Keratinocyte (primary cell): ENCODE data around the gene NR1I3. TPM values are rescaled to one million over a fixed set of nuclear protein-coding genes. Genes with fewer than 3 reads are reported as not detected.

Experiments
- DNase-seq: peaks from one replicate; pipeline ENCODE4 v3.0.0-alpha.2; 2011; ENCODE audit warnings: low read depth, missing footprints, low spot score
- FAIRE-seq: peaks from 2 replicates; lab custom pipeline; 2011; peaks lifted over from hg19 to GRCh38; lab: Jason Lieb, UNC
- H2AFZ ChIP-seq: 2 replicates; pipeline ENCODE4 v1.6.0; 2012; ENCODE audit warnings: low read length, control low read depth, inconsistent platforms; ENCODE audit not compliant: control insufficient read depth
- H3K27ac ChIP-seq: 2 replicates; pipeline ENCODE4 v1.5.1; 2011; ENCODE audit warnings: low read length; ENCODE audit not compliant: control insufficient read depth, insufficient read depth
- H3K27me3 ChIP-seq: 3 replicates; pipeline ENCODE4 v1.6.0; 2011; ENCODE audit warnings: low read length; ENCODE audit not compliant: control insufficient read depth, insufficient read depth; ENCODE audit errors: extremely low read depth
- H3K36me3 ChIP-seq, 2 experiments: 2 replicates in 1 of 2; 3 replicates in 1 of 2; pipeline ENCODE4 v1.5.1; 2011; ENCODE audit warnings: low read length in 2 of 2, mild to moderate bottlenecking in 1 of 2; ENCODE audit not compliant: control insufficient read depth in 2 of 2, insufficient read depth in 2 of 2; ENCODE audit errors: extremely low read depth in 1 of 2
- H3K4me1 ChIP-seq: 3 replicates; pipeline ENCODE4 v1.5.1; 2011; ENCODE audit warnings: low read length; ENCODE audit not compliant: control insufficient read depth, insufficient read depth; ENCODE audit errors: extremely low read depth
- H3K4me2 ChIP-seq: 3 replicates; pipeline ENCODE4 v1.6.0; 2011; ENCODE audit warnings: low read depth, low read length; ENCODE audit not compliant: control insufficient read depth, insufficient read depth; ENCODE audit errors: extremely low read depth
- H3K4me3 ChIP-seq, 3 experiments: fragments of 200-600 bp in 1 of 3; sonication (generic) in 1 of 3; 2 replicates in 2 of 3; 3 replicates in 1 of 3; pipeline ENCODE4 v1.5.1; 2011 to 2016; ENCODE audit warnings: low read length in 3 of 3, mild to moderate bottlenecking in 3 of 3, control low read depth in 2 of 3, inconsistent platforms in 1 of 3, low read depth in 1 of 3, mixed read lengths in 1 of 3, mixed run types in 1 of 3, moderate library complexity in 1 of 3; ENCODE audit not compliant: control insufficient read depth in 2 of 3, insufficient read depth in 2 of 3; ENCODE audit errors: extremely low read depth in 1 of 3
- H3K79me2 ChIP-seq: 2 replicates; pipeline ENCODE4 v1.6.0; 2012; ENCODE audit warnings: low read length; ENCODE audit not compliant: control insufficient read depth, insufficient read depth
- H3K9ac ChIP-seq: 3 replicates; pipeline ENCODE4 v1.6.0; 2011; ENCODE audit warnings: low read length; ENCODE audit not compliant: control insufficient read depth, insufficient read depth; ENCODE audit errors: extremely low read depth
- H3K9me1 ChIP-seq: 3 replicates; pipeline ENCODE4 v1.6.0; 2011; ENCODE audit warnings: low read length; ENCODE audit not compliant: control insufficient read depth, insufficient read depth; ENCODE audit errors: extremely low read depth
- H3K9me3 ChIP-seq: 2 replicates; pipeline ENCODE4 v1.5.1; 2012; ENCODE audit warnings: low read depth, low read length; ENCODE audit not compliant: control insufficient read depth
- H4K20me1 ChIP-seq: 3 replicates; pipeline ENCODE4 v1.6.0; 2011; ENCODE audit warnings: low read length; ENCODE audit not compliant: control insufficient read depth, insufficient read depth; ENCODE audit errors: extremely low read depth
- CTCF ChIP-seq, 3 experiments: IDR thresholded peaks in 1 of 3; conservative IDR thresholded peaks in 1 of 3; optimal IDR thresholded peaks in 1 of 3; 2 replicates in 2 of 3; 3 replicates in 1 of 3; pipeline versions ENCODE3 to v1.5.1; 2011; ENCODE audit warnings: low read length in 3 of 3, mild to moderate bottlenecking in 3 of 3, moderate library complexity in 2 of 3, control low read depth in 1 of 3, inconsistent platforms in 1 of 3; ENCODE audit not compliant: insufficient read depth in 2 of 3; ENCODE audit errors: extremely low read depth in 1 of 3
- EZH2 ChIP-seq: IDR thresholded peaks from one replicate; pipeline ENCODE4 v1.6.1; 2012; ENCODE audit warnings: inconsistent platforms, mild to moderate bottlenecking, low read length, moderate library complexity
- dilution Hi-C: fragments of 300-500 bp; cut with MboI; formaldehyde crosslinking; loops from one replicate; pipeline ENCODE4 v1.7.0; 2020; ENCODE audit warnings: low sequenced_read_pairs; ENCODE audit not compliant: extremely low pct_ligation_motif_present
- polyA plus RNA-seq, 5 experiments: library from polyadenylated mRNA; depleted of rRNA in 3 of 5; stranded (reverse) in 3 of 5; stranded (forward) in 1 of 5; unstranded in 1 of 5; fragments of >200 nt; gene quantifications; 1 replicate in 1 of 5; 2 replicates in 3 of 5; 3 replicates in 1 of 5; pipeline versions ENCODE4 v1.2.1 to v1.2.3, GENCODE V29; 2011 to 2012; ENCODE audit warnings: missing spikeins in 2 of 5, low read depth in 1 of 5, low replicate concordance in 1 of 5

The NR1I3 gene
- polyA plus RNA-seq, 1 donor (not counting 4 experiments of a cell fraction or from before 2014, with no cell fraction given): not detected

GRCh38 chr1:161200421-161200991 is 37.5 kb downstream of the NR1I3 start:
- Histone ChIP-seq H3K4me1 (peaks cover 47% of the 10 kb centered on the region), H3K4me2 (peak overlapping the region; percentile 85), H3K27ac (peak overlapping the region; percentile 92), H3K79me2 (peaks cover 21% of the 10 kb centered on the region), H4K20me1 (no peaks in the 10 kb centered on the region), H3K9ac (peak overlapping the region; percentile 94), H3K4me3 (no peak overlapping the region), H2AFZ (peak overlapping the region; percentile 79), H3K36me3 (peaks cover 5 to 12% of the 10 kb centered on the region in 2 experiments), H3K27me3 (no peaks in the 10 kb centered on the region), H3K9me3 (no peaks in the 10 kb centered on the region), H3K9me1 (no peaks in the 10 kb centered on the region)
- FAIRE-seq: no peak
- no peak for TF ChIP-seq EZH2
- dilution Hi-C loops: no loop called here
- DNase-seq: no peak

- H3K4me3 ChIP-seq: peak overlapping the region in 1 of 3 experiments; percentile 4
These were observed 38.4 kb downstream of the NR1I3 start for GRCh38 chr1:161199506-161200139.

More at GRCh38 chr1:161199506-161200139, 38.4 kb downstream of the NR1I3 start:
- Histone ChIP-seq H3K27ac (peak overlapping the region; percentile 92), H2AFZ (peak overlapping the region; percentile 50), H3K27me3 (no peaks in the 10 kb centered on the region), H3K9ac (peak overlapping the region; percentile 63), H3K9me1 (no peaks in the 10 kb centered on the region), H3K79me2 (peaks cover 17% of the 10 kb centered on the region), H3K36me3 (peaks cover 5 to 12% of the 10 kb centered on the region in 2 experiments), H3K4me2 (peak overlapping the region; percentile 27), H3K9me3 (no peaks in the 10 kb centered on the region), H3K4me1 (peaks cover 47% of the 10 kb centered on the region), H4K20me1 (no peaks in the 10 kb centered on the region)
- TF ChIP-seq CTCF (optimal IDR thresholded peaks at IDR 0.05 in 1 of 3, IDR thresholded peaks at IDR 0.05 in 1 of 3, conservative IDR thresholded peaks at IDR 0.05 in 1 of 3; ENCODE audit: extremely low read depth in 1 of 3, insufficient read depth in 2 of 3, low read length in 3 of 3) (no peak), EZH2 (no peak)
- dilution Hi-C loops: no loop called here
- DNase-seq (no peak), FAIRE-seq (no peak)
